Liver (tissue), 3 donors: Measurements from ENCODE around the gene IL3.

Experiments
- RAD21 ChIP-seq, 2 donors: IDR thresholded peaks; 2 replicates each; pipeline ENCODE4 v1.6.1; 2016; ENCODE audit warnings: antibody characterized with exemption in 2 of 2, mild to moderate bottlenecking in 2 of 2
- YY1 ChIP-seq: IDR thresholded peaks from 2 replicates; pipeline ENCODE4 v1.6.1; 2016; ENCODE audit warnings: antibody characterized with exemption, mild to moderate bottlenecking
- TF ChIP-seq, protein P1 (sequence below): fragments of 150-350 bp; IDR thresholded peaks from 2 replicates; pipeline ENCODE4 v1.5.1; 2017; ENCODE audit warnings: improper control_type of control experiment, low read depth, low read length; ENCODE audit not compliant: missing input control
- TF ChIP-seq, protein P2 (sequence below): IDR thresholded peaks from 2 replicates; pipeline ENCODE4 v1.6.1; 2016; ENCODE audit warnings: antibody characterized with exemption
- donor health status: healthy.
- donor health status: healthy.

DNA sequence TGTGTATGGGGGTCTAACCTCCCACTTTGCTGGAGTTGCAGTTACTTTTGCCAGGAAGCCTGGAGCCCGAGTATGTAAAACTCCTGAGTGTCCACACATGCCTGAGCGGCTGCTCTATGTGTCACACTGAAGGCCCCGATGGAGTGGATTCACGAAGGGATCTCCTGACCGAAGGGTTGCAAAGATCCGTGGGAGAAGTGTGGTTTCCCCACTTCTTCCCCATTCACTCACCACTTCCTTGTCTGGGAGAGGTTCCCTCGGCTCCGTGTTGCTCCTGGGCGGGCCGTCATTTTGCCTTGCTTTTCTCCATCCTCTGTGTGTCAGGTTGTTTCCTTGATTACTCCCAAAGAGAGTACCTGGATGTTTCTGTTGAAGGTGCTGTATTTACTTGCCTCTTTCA lies 16.2 kb upstream of the IL3 start:
- TF ChIP-seq RAD21 (IDR thresholded peaks at IDR 0.05), result no peak
- TF ChIP-seq, protein P1, sequence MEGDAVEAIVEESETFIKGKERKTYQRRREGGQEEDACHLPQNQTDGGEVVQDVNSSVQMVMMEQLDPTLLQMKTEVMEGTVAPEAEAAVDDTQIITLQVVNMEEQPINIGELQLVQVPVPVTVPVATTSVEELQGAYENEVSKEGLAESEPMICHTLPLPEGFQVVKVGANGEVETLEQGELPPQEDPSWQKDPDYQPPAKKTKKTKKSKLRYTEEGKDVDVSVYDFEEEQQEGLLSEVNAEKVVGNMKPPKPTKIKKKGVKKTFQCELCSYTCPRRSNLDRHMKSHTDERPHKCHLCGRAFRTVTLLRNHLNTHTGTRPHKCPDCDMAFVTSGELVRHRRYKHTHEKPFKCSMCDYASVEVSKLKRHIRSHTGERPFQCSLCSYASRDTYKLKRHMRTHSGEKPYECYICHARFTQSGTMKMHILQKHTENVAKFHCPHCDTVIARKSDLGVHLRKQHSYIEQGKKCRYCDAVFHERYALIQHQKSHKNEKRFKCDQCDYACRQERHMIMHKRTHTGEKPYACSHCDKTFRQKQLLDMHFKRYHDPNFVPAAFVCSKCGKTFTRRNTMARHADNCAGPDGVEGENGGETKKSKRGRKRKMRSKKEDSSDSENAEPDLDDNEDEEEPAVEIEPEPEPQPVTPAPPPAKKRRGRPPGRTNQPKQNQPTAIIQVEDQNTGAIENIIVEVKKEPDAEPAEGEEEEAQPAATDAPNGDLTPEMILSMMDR, result no peak
- TF ChIP-seq YY1, result no peak
- TF ChIP-seq, protein P2, sequence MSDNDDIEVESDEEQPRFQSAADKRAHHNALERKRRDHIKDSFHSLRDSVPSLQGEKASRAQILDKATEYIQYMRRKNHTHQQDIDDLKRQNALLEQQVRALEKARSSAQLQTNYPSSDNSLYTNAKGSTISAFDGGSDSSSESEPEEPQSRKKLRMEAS, result no peak
